ENCODE data around the gene RBM48. TPM values are rescaled to one million over a fixed set of nuclear protein-coding genes. Genes with fewer than 3 reads are reported as not detected.

RBM48 gene
- total RNA-seq (2022; extraction: Qiagen RNA extraction; ENCODE audit: low read depth) = 6.2 to 8.9 TPM (median 6.4 TPM) in 5 replicates

DNA sequence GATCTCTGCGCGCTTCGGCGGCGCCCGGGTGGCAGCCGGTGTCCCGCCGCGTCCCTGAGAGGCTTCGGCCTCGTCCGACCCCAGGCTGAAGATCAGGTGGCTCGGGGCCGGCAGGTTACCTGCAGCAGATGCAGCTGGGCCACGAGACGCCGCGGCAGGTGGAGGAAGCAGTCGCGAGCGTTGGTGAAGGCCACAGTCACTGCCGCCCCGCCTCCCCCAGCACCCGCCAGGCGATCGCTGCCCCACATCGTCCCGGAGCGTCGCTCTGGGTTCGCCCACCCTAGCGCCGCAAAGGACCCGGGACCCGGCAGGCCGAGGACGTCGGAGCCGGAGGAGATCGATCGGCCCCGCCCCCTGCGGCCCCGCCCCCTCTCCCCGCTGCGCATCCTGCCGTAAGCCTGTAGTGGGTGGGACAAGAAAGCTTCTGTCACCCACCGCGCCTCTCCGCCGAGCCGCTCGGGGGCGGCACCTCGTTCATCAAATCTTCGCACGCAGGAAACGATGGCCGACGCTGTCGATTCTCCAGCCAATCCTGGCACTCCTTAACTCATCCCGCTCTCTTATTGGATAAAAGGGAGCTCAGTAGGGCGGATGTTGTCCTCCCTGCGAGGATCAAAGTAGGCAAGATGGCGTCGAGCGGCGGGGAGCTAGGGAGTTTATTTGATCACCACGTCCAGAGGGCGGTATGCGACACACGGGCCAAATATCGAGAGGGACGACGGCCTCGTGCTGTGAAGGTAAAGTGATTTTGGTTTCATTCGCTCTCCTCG lies at the start of gene RBM48, which contains the start of gene PEX1:
RBM48 (plus strand) TSS at position 608 of the 770 bp plus-strand sequence; CDS start at position 627, 19 bp downstream.
PEX1 (minus strand) TSS at position 333 of the 770 bp plus-strand sequence; CDS start at position 248, 85 bp downstream.

Other genes starting within 250 kb of the RBM48 start
- gene GATAD1, start 81.3 kb upstream of the RBM48 start, total RNA-seq (2022; extraction: Qiagen RNA extraction; ENCODE audit: low read depth) = 13.6 to 21.0 TPM (median 18.4 TPM) in 5 replicates
- gene ERVW-1, start 50.8 kb upstream of the RBM48 start, total RNA-seq (2022; extraction: Qiagen RNA extraction; ENCODE audit: low read depth) = not detected in 5 replicates
- 3.9 to 7.4 TPM (median 5.5 TPM) in 5 replicates for gene PEX1, start 275 bp upstream of the RBM48 start, total RNA-seq (2022; extraction: Qiagen RNA extraction; ENCODE audit: low read depth)
- gene FAM133B, start 61.6 kb downstream of the RBM48 start, total RNA-seq (2022; extraction: Qiagen RNA extraction; ENCODE audit: low read depth) = 21.0 to 30.0 TPM (median 24.6 TPM) in 5 replicates